ENCODE results near the gene SP100. TPM values are rescaled to one million over a fixed set of nuclear protein-coding genes. Genes with fewer than 3 reads are reported as not detected.

SP100 gene
- total and polyA plus RNA-seq, 2 of the 13 experiments (the other 11 are each of a cell fraction or from before 2014, with no cell fraction given), result 12.6 to 16.5 TPM

GRCh38 chr2:230411570-230412370 is 4.2 kb upstream of the SP100 start (continued):
- TF ChIP-seq, protein P1, sequence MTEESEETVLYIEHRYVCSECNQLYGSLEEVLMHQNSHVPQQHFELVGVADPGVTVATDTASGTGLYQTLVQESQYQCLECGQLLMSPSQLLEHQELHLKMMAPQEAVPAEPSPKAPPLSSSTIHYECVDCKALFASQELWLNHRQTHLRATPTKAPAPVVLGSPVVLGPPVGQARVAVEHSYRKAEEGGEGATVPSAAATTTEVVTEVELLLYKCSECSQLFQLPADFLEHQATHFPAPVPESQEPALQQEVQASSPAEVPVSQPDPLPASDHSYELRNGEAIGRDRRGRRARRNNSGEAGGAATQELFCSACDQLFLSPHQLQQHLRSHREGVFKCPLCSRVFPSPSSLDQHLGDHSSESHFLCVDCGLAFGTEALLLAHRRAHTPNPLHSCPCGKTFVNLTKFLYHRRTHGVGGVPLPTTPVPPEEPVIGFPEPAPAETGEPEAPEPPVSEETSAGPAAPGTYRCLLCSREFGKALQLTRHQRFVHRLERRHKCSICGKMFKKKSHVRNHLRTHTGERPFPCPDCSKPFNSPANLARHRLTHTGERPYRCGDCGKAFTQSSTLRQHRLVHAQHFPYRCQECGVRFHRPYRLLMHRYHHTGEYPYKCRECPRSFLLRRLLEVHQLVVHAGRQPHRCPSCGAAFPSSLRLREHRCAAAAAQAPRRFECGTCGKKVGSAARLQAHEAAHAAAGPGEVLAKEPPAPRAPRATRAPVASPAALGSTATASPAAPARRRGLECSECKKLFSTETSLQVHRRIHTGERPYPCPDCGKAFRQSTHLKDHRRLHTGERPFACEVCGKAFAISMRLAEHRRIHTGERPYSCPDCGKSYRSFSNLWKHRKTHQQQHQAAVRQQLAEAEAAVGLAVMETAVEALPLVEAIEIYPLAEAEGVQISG (CRISPR knock-in tag; IDR thresholded peaks at IDR 0.05), result peak; percentile 73
- TF ChIP-seq, protein P2, sequence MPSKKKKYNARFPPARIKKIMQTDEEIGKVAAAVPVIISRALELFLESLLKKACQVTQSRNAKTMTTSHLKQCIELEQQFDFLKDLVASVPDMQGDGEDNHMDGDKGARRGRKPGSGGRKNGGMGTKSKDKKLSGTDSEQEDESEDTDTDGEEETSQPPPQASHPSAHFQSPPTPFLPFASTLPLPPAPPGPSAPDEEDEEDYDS (CRISPR knock-in tag; IDR thresholded peaks at IDR 0.05), result no peak
- TF ChIP-seq ZNF136 (CRISPR knock-in tag; IDR thresholded peaks at IDR 0.05; ENCODE audit: low read depth) (no peak), ZBTB26 (CRISPR knock-in tag; IDR thresholded peaks at IDR 0.05; ENCODE audit: borderline replicate concordance) (no peak), SOX5 (CRISPR knock-in tag; IDR thresholded peaks at IDR 0.05; ENCODE audit: borderline replicate concordance) (no peak), KLF12 (CRISPR knock-in tag; IDR thresholded peaks at IDR 0.05; ENCODE audit: borderline replicate concordance) (peak; percentile 67; the same call in 1 of the 2 replicates), EP300 (IDR thresholded peaks at IDR 0.05; ENCODE audit: low read depth in 2 of 2, low read length in 2 of 2) (no peak), EP300 (CRISPR knock-in tag; IDR thresholded peaks at IDR 0.05; ENCODE audit: borderline replicate concordance) (no peak), ARNTL (CRISPR knock-in tag; IDR thresholded peaks at IDR 0.05) (no peak), KDM5B (CRISPR knock-in tag; IDR thresholded peaks at IDR 0.05; ENCODE audit: borderline replicate concordance) (peak; percentile 95), RFXAP (CRISPR knock-in tag; IDR thresholded peaks at IDR 0.05; ENCODE audit: borderline replicate concordance) (peak; percentile 37; the same call in 1 of the 2 replicates), NFYC (CRISPR knock-in tag; IDR thresholded peaks at IDR 0.05) (0 out of 2 replicates have a peak, but pooled peaks have one; percentile 10), ZNF747 (CRISPR knock-in tag; IDR thresholded peaks at IDR 0.05; ENCODE audit: borderline replicate concordance) (no peak; the same call in 1 of the 2 replicates), ZNF12 (CRISPR knock-in tag; IDR thresholded peaks at IDR 0.05) (no peak)
- TF ChIP-seq, protein P3, sequence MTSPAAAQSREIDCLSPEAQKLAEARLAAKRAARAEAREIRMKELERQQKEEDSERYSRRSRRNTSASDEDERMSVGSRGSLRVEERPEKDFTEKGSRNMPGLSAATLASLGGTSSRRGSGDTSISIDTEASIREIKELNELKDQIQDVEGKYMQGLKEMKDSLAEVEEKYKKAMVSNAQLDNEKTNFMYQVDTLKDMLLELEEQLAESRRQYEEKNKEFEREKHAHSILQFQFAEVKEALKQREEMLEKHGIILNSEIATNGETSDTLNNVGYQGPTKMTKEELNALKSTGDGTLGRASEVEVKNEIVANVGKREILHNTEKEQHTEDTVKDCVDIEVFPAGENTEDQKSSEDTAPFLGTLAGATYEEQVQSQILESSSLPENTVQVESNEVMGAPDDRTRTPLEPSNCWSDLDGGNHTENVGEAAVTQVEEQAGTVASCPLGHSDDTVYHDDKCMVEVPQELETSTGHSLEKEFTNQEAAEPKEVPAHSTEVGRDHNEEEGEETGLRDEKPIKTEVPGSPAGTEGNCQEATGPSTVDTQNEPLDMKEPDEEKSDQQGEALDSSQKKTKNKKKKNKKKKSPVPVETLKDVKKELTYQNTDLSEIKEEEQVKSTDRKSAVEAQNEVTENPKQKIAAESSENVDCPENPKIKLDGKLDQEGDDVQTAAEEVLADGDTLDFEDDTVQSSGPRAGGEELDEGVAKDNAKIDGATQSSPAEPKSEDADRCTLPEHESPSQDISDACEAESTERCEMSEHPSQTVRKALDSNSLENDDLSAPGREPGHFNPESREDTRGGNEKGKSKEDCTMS (CRISPR knock-in tag; conservative IDR thresholded peaks at IDR 0.05), result no peak
- TF ChIP-seq, protein P4, sequence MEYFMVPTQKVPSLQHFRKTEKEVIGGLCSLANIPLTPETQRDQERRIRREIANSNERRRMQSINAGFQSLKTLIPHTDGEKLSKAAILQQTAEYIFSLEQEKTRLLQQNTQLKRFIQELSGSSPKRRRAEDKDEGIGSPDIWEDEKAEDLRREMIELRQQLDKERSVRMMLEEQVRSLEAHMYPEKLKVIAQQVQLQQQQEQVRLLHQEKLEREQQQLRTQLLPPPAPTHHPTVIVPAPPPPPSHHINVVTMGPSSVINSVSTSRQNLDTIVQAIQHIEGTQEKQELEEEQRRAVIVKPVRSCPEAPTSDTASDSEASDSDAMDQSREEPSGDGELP (IDR thresholded peaks at IDR 0.05; ENCODE audit: borderline replicate concordance, low read depth), result no peak
- TF ChIP-seq, protein P5, sequence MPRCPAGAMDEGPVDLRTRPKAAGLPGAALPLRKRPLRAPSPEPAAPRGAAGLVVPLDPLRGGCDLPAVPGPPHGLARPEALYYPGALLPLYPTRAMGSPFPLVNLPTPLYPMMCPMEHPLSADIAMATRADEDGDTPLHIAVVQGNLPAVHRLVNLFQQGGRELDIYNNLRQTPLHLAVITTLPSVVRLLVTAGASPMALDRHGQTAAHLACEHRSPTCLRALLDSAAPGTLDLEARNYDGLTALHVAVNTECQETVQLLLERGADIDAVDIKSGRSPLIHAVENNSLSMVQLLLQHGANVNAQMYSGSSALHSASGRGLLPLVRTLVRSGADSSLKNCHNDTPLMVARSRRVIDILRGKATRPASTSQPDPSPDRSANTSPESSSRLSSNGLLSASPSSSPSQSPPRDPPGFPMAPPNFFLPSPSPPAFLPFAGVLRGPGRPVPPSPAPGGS (CRISPR knock-in tag; IDR thresholded peaks at IDR 0.05), result peak; percentile 66; the same call in 1 of the 2 replicates
- TF ChIP-seq, protein P6, sequence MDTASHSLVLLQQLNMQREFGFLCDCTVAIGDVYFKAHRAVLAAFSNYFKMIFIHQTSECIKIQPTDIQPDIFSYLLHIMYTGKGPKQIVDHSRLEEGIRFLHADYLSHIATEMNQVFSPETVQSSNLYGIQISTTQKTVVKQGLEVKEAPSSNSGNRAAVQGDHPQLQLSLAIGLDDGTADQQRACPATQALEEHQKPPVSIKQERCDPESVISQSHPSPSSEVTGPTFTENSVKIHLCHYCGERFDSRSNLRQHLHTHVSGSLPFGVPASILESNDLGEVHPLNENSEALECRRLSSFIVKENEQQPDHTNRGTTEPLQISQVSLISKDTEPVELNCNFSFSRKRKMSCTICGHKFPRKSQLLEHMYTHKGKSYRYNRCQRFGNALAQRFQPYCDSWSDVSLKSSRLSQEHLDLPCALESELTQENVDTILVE (CRISPR knock-in tag; IDR thresholded peaks at IDR 0.05), result 0 out of 2 replicates have a peak, but pooled peaks have one; percentile 20

All from HepG2 (cell line).